Embryonic facial prominence (tissue), 1 donor: ENCODE results near the gene NCKAP1.
"Not testable (repeated sequence)": the region's sequence is repeated elsewhere in the genome, so short reads cannot be mapped to it uniquely, and the experiment has no call there.

ENCODE experiments used
- DNase-seq: peaks from one replicate; pipeline ENCODE4 v3.0.0-alpha.2; 2016; ENCODE audit errors: extremely low spot score

The NCKAP1 gene, protein sequence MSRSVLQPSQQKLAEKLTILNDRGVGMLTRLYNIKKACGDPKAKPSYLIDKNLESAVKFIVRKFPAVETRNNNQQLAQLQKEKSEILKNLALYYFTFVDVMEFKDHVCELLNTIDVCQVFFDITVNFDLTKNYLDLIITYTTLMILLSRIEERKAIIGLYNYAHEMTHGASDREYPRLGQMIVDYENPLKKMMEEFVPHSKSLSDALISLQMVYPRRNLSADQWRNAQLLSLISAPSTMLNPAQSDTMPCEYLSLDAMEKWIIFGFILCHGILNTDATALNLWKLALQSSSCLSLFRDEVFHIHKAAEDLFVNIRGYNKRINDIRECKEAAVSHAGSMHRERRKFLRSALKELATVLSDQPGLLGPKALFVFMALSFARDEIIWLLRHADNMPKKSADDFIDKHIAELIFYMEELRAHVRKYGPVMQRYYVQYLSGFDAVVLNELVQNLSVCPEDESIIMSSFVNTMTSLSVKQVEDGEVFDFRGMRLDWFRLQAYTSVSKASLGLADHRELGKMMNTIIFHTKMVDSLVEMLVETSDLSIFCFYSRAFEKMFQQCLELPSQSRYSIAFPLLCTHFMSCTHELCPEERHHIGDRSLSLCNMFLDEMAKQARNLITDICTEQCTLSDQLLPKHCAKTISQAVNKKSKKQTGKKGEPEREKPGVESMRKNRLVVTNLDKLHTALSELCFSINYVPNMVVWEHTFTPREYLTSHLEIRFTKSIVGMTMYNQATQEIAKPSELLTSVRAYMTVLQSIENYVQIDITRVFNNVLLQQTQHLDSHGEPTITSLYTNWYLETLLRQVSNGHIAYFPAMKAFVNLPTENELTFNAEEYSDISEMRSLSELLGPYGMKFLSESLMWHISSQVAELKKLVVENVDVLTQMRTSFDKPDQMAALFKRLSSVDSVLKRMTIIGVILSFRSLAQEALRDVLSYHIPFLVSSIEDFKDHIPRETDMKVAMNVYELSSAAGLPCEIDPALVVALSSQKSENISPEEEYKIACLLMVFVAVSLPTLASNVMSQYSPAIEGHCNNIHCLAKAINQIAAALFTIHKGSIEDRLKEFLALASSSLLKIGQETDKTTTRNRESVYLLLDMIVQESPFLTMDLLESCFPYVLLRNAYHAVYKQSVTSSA

DNA sequence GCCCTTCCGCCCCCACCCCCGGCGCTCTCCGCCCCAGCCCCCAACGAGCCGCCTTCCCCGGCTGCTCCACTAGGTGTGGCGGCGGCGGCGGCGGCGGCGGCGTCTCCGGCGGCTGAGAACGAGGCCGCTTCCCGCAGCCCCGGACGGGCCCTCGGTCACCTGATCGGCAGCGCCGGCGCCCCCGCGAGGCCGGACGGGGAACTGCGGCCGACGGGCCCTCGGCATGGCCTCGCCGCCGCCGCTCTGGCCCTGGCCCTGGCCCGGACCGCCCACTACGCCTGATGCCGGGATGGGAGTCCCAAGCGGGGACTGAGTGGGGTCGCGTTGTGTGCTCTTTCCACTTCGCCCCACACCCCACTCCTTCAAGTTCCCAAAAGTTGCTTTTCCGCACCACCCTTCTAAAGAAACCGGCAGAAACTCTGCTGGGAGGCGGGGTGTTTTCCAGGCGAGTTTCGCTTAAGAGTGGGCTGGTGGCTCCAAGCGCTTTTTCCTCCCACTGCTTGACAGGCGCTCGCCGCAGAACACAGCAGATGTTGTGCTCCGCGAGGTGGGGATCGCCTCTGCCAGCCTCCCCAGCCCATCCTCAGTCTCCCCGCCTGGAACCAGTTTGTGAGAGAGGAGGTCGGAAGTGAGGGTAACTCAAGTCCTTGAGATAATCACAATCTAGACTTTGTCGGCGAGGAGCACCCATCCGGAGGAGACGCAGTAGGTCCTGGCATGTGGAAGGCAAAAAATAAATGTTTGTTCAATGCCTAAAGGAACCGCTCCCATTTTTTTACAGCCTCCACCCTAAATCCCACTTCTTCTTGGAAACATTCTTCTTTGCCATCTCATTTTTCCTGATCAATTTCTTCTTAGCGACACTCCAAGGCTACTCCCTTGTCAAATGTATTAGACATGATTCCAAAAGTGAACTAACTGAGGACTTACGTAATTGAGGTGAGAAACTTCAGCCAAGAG lies at the start of gene NCKAP1:
NCKAP1 (minus strand) TSS at position 117 of the 960 bp plus-strand sequence. CDS start 358 bp downstream, outside the sequence.
- DNase-seq, result peak; percentile 62

DNA sequence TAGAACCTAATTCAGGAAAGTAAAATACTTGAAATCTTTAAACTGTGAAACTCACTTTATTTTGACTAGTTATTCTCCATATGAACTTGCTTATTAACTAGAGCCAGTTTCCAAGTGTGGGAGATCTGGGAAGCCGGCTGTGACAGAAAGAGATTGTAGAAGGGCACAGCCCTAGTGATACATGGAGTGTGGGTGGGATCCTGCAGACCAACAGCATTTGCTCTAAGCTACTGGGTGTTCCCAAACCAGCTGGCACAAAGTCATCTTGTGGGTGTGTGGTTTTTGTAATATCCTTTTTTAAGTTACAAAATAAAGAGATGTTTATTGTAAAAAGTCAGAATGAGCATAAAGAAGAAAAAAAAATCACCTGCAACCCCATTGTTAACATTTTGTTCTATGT lies 43.7 kb upstream of the NCKAP1 start:
- no peak for DNase-seq

DNA sequence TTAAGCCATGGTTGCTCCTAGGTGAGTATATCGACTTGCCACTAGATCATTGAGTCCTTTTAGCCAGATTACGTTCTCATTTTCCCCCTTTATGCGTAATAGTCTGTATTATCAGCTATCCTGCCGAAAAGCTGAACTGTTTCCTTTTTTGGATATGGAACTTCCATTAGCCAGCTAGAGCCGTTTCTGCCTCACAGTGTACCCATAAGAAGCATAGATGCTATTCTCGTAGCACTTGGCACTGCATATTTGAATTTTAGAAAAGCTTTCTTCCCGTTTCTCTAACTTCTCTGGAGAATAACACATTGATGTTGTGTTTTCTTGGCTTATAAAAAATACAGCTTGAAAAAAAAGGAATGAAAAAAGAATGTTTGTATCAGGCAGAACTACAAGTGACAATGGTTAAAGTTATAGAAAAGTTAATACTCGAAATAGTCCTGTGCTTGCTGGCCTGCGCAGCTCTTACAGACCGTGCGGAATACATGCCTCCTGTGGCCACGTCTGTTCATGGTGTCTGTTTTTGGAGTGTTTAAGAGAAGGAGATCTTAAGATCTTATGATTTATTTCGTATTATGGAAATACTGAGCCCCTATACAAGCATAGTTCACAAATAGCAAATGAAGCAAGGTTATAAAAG lies 41.0 kb upstream of the NCKAP1 start:
- no peak for DNase-seq

DNA sequence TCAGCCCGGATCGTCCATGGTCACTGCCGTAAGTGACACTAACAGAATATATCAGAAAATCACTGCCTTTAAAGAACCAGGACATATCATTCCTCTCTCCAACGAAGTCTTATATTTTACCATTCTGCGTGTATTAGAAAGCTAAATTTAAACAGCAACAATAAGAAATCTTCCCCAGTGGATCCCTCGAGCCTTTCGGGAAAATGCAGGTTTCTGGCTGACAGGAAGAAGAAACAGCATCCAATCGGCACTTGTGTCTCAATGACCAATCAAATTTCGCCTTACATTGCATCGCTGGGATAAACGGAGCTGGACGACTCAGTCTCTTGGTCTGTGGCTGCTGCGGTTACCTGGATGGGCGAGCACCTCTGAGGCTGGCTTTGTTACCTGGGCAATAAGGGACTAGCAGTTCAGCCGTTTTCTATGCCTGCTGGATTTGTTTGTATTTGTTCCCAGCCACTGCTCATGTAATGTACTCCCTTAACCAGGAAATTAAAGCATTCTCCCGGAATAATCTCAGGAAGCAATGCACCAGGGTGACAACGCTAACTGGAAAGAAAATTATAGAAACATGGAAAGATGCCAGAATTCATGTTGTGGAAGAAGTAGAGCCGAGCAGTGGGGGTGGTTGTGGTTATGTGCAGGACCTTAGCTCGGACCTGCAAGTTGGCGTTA lies 40.3 kb upstream of the NCKAP1 start, which contains the start of gene DUSP19:
DUSP19 (plus strand) TSS at position 284 of the 675 bp plus-strand sequence; CDS start at position 471, 187 bp downstream.
- DNase-seq, result peak; percentile 77

DNA sequence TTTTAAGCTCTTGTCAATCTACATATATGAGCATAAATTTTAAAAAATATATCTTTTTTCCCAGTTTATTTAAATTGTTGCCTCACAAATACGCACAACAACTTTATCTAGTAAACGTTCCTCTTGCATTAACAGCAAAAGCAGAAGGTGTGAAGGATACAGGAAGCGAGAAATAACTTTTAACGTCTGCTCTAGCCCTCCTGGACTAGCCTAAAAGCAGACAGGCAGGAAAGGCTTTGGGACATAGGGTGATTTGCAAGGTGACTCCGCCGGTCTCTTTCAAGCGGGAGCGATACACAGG lies 39.9 kb upstream of the NCKAP1 start:
- no peak for DNase-seq

DNA sequence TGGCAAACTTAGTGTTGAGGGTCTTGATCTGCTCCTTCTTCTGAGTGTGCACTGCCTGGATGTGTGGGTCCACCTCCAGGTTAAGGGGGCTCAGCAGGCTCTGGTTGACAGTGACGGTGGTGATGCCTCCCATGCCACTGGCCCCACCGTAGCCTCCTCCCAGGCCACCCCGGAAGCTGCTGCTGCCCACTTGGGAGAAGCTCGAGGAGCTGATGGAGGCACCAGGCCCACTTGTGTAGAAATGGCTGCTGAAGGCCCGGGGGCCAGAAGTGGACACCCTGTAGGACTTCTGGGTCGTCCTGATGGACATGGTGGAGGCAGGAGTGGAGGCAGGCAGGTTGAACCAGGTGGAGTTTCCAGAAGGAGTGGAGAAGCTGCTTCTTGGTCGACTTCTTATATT lies 33.9 kb upstream of the NCKAP1 start:
- DNase-seq, result no peak

DNA sequence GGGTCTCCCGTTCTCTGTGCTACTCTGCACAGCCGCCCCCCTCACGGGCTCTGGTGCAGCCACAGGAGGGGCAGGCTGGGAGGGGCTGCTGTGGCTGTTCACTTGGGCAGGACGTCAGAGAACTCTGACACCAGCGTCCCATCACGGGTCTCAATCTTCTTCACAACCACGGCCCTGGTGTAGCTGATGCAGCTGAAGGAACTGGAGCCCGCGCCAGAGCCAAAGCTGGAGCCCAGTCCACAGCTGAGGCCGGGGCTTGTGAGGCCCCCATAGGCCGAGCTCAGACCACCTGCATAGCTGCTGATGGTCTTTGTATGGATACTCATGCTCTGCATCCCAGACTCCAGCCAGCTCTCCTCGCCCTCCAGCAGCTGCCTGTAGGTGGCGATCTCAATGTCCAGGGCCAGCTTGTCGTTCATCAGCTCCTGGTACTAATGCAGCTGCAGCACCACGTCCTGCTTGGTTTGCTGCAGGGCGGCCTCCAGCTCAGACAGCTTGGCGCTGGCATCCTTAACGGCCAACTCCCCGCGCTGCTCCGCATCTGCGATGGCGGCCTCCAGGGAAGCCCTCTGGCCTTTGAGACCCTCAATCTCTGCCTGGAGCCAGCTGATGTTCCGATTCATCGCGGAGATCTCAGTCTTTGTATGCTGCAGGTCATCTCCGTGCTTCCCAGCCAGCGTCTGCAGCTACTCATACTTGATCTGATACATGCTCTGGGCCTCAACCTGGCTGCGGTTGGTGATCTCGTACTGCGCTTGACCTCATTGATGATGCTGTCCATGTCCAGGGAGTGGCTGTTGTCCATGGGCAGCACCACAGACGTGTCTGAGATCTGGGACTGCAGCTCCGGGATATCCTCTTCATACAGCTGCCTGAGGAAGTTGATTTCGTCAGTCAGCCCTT lies 32.9 kb upstream of the NCKAP1 start:
- DNase-seq, result no peak

DNA sequence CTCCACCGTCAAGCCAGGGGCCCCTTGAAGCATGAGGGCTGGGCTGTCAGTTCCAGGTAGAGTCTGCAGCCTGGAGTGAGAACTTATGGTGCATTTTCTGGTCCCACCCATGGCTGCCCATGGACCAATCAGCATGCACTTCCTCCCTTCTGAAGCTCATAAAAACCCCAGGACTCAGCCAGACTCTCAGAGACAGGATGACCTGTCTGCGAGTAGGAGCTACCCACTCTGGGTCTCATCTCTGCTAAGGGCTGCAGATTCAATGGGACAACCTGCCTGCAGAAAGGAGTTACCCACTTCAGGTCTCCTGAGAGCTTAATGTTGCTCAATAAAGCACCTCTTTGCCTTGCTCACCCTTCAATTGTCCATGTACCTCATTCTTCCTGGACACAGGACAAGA lies 30.9 kb upstream of the NCKAP1 start:
- DNase-seq, result no peak

DNA sequence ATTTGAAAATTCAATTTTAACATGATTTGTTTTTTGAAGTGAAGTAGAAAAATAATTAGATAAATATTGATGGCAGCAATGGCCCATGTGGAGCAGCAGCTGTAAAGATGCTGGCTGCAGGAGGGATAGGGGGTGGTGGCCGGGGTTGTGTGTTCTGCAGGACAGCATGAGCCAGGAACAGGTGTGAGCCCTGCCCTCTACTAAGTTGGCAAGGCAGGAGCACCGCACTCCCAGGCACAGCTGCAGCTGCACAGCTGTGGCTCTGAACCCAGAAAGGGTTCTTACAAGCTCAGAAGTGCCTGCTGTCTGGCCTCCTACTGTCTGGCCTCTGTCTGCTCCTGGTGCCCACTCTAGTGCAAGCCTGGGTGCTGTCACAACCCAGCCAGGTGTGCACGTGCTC lies 30.3 kb upstream of the NCKAP1 start:
- DNase-seq, result no peak

DNA sequence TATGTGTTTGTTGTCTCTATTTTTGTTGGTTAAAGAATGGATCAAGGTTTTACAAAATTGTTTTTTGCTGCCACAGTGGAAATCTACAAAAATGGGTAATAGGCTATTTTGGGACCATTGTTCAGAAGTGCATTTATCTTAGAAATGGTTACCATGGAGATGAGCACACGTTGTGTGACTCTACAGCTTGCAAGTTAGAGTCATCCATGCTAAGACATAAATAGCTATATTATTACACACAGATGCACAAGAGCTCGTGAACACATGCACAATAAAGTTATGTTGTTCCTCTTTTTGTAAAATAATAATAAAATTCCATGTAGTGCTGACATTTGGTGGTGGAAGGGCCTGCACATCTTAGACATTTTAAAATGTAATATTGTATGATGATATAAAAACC lies 24.8 kb upstream of the NCKAP1 start:
- no peak for DNase-seq

DNA sequence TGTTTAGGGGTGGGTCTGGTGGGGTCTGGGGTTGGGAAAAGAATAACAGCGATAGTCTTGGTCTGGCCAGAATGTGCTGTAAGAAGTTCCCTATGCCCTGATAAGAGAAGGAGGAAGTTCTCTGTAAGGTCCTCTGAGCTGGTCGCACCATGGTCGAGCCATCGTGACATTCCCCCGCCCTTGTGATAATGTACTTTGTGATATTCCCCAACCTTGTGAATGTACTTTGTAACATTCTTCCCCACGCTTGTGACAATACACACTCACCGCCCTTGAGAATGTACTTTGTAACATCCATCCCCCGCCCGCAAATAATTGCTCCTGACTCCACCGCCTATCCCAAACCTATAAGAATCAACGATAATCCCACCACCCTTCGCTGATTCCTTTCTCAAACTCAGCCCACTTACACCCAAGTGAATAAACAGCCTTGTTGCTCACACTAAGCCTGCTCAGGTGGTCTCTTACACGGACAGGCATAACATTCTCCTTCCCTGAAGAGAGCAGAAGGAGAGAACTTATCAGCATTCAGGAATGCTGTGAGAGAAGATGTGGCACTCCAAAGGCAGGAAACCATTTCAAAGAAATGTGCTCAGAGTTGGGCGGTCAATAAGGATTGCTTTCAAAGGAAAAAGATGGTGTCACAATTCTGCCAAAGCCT lies 22.4 kb upstream of the NCKAP1 start:
- no peak for DNase-seq

DNA sequence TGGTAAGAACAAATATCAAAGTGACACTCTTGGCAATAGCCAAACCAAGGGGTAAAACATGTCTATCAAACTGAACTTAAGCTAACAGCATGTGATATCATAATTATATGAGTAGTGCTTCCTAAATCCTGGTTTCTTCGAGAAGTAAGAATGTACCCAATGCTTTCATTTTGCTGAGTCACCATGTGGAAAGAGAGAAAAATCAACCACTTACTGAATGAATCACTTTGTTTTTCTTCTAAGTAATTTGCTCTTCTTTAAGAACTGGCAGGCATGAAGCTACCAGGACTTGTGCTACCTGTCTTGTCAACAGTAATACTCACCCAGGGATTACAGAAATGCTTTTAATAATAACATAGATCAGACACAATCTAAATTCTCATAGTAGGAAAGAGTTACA lies 21.3 kb upstream of the NCKAP1 start:
- no peak for DNase-seq

DNA sequence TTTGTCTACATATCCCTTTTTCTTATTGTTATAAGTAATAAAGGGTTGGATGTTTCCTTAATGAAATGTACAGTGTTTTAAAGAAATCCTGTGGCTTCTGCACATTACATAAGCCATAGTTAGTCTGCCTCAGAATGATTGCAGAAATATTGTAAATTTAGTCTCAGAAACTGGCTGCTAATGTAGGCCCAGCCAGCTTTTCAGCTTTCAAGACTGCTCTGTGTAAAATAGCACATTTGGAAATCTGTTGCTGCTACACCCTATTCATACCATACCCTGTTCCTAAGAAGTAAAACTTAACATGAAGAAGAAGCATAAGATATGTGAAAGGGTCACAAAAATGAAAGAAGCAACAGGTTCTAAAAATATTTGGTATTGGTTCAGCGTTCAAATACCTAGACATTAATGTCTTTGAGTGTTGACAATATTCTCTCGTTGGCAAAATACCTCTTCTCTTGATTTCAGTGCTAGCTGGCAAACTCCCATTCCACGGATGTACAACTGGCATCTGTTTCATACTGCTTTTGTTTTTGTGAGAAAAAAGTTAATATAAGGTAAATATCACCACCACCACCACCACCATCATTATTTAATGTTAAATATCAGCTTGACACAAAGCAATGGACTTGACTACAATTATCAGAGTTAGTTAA lies 19.2 kb upstream of the NCKAP1 start:
- no peak for DNase-seq

DNA sequence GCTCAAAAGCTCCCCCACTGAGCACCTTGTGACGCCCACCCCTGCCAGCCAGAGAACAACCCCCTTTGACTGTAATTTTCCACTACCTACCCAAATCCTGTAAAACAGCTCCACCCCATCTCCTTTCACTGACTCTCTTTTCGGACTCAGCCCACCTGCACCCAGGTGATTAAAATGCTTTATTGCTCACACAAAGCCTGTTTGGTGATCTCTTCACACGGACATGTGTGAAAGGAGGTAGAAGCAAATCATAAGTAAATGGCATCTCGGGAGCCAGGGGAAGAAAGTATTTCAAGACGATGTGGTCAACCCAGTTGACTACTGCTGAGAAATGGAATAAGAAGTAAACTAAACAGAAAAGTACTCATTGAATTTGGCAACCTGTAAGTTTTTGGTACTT lies 11.2 kb upstream of the NCKAP1 start:
- DNase-seq, result no peak

DNA sequence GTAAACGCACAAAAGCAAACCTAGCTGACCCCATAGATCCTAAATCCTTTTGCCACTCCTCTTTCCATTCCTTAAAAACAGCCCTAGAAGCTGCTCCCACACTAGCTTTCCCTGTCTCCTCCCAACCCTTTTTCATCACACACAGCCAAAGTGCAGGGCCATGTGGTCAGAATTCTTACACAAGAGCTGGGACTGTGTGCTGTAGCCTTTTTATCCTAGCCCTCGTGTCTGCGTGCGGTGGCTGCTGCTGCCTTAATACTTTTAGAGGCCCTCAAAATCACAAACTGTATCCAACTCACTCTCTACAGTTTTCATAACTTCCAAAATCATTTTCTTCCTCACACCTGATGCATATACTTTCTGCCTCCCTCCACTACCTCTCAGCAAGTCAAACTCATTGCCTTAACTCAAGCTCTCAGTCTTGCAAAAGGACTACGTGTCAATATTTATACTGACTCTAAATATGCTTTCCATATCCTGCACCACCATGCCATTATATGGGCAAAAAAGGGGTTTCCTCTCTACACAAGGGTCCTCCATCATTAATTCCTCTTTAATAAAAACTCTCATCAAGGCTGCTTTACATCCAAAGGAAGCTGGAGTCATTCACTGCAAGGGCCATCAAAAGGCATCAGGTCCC lies 9.3 kb upstream of the NCKAP1 start:
- DNase-seq, result not testable (repeated sequence)

DNA sequence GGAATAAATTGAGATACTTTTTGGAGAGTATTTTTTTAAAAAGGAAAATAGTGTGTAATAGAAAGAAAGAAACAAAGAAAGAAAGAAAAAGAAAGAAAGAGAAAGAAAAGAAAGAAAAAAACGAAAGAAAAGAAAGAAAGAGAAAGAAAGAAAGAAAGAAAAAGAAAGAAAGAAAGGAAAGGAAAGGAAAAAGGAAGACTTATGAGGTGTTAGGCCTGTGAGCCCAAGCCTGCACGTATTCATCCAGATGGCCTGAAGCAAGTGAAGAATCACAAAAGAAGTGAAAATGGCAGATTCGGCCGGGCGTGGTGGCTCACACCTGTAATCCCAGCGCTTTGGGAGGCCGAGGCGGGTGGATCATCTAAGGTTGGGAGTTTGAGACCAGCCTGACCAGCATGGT lies 5.3 kb upstream of the NCKAP1 start:
- DNase-seq, result not testable (repeated sequence)

DNA sequence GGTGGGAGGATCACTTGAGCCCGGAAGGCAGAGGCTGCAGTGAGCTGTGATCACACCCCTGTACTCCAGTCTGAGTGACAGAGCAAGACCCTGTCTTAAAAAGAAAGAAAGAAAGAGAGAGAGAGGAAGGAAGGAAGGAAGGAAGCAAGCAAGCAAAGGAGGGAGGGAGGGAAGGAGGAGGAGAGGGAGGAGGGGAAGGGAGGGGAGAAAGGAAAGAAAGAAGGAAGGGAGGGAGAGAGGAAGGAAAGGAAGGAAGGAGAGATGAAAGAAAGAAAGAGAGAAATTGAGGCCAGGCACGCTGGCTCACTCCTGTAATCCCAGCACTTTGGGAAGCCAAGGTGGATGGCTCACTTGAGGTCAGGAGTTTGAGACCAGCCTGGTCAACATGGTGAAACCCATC lies 2.3 kb upstream of the NCKAP1 start:
- DNase-seq, result no peak
